KOPT-K1 (cell line): ENCODE data around the gene NEURL1.

Experiments
- H3K27ac ChIP-seq: fragments of 200-600 bp; sonication (generic); 2 replicates; pipeline ENCODE4 v1.5.1; 2016; ENCODE audit warnings: antibody characterized with exemption, mild to moderate bottlenecking, low read depth, low read length; ENCODE audit not compliant: poor library complexity, severe bottlenecking
- H3K36me3 ChIP-seq: fragments of 200-600 bp; sonication (generic); 2 replicates; pipeline ENCODE4 v1.5.1; 2017; ENCODE audit warnings: antibody characterized with exemption, mild to moderate bottlenecking, low read length, moderate library complexity; ENCODE audit not compliant: insufficient read depth
- H3K9me3 ChIP-seq: fragments of 200-600 bp; sonication (generic); 2 replicates; pipeline ENCODE4 v1.5.1; 2017; ENCODE audit warnings: antibody characterized with exemption, low read length, mild to moderate bottlenecking; ENCODE audit not compliant: insufficient read depth, poor library complexity, severe bottlenecking

The NEURL1 gene

DNA sequence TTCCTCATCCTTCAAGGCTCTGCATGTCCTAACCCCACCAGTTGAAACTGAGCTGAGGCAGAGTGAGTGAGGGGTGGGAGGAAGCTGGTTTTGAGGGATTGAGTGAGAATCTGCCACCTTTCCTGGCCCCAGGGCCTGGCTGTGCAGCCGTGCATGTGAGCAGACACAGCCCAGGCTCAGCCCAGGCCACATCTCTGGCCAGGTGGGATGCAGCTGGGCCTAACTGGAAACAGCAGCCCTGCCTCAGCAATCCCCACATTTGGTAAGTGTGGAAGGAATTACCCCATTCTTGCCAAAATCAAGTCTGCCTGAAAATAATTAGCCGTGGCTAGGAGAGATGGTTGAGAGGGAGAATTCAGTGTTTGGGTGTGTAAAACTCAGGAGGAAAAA lies 116.6 kb downstream of the NEURL1 start:
- peaks cover 29% of the 10 kb centered on the region; the same call in 1 of the 2 replicates for H3K36me3 ChIP-seq
- H3K9me3 ChIP-seq = no peaks in the 10 kb centered on the region
- H3K27ac ChIP-seq = no peak overlapping the region

DNA sequence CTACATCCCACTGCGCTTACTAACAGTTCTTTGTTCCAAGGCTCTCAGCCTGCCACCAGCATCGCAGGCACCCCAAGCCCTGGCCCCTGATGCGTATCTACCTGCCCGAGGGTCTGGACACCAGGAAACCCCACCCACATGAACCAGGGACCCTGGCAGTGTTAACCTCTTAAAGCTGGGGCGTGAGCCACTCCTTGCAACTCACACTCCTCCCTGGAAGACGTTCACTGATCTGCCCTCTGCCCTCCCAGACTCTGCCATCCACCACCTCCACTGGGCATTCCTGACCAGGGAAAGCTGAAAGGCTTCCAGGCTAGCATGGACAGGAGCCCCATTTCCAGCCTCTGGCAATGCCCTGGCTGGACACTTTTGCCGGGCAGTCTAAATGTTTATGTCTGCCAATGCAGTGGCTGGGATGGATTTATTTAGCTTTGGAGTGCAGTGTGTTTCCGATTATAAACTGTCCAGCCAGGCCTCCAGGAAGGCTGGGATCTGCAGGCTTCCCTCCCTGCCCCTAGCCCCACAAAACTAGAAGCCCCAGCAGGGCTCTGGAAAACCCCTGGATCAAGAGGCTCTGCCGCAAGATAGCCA lies 117.5 kb downstream of the NEURL1 start:
- H3K36me3 ChIP-seq = peaks cover 22% of the 10 kb centered on the region; the same call in 1 of the 2 replicates
- H3K9me3 ChIP-seq = no peaks in the 10 kb centered on the region
- H3K27ac ChIP-seq = no peak overlapping the region

DNA sequence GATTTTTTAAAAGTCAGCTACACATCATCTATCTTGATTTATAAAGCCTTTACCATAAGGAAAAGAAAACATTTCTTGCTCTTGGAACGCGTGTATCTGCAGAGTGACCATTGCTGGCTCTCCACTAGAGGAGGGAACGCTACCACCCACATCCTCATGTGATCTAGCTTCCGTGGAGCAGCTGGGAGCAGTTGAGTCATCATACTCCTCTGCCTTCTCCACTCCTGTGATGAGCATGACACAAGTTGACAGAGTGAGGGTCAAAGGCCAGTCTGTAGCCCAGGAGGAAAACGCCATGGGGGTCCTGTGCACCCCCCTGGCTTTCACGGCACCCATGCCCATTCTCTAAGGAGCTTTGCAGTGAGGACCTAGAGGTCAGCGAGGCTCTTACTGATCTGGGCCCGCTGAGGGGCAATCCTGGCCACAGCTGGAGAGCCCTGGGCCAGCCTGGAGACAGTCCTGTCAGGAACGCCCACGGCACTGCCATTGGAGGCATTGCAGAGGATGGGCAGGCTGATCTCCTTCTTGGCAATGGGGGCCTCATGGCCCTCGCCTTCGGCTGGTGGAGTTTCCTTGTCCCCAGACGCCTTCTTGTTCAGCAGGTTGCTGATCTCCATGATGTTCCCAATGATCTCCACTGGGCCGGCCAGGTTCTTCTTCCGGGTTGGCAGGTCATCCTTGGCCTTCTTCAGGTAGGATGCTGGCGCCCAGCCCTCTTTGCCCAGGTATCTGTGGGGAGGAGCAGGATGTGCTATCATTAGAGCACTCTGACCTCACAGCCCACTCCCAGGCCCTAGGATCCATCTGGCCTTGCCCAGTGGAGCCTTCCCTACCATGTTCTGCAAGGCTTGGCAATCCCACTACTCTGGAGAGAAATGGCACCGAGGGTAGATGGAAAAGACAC lies 119.2 kb downstream of the NEURL1 start:
- Histone ChIP-seq H3K27ac (no peak overlapping the region), H3K9me3 (no peaks in the 10 kb centered on the region), H3K36me3 (peaks cover 31% of the 10 kb centered on the region; the same call in 1 of the 2 replicates)

DNA sequence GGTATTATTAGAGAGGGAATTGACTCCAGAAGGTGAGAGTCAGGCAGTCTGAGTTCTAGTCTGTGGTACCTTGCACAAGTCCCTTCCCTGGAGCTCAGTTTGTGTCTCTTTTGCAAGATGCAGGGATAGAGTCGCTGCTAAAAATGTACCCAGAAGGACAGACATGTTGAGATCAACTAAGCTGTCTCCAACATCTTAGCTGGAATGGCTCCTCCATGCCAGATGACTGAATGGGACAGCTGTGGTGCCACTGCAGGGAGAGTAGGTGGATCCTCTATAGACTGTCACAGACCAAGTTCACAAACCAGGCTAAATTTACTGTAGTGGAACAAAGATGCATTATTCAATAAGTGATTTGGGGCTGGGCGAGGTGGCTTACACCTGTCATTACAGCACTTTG lies 120.1 kb downstream of the NEURL1 start:
- no peak overlapping the region for H3K27ac ChIP-seq
- no peaks in the 10 kb centered on the region for H3K9me3 ChIP-seq
- peaks cover 31% of the 10 kb centered on the region; the same call in 1 of the 2 replicates for H3K36me3 ChIP-seq

DNA sequence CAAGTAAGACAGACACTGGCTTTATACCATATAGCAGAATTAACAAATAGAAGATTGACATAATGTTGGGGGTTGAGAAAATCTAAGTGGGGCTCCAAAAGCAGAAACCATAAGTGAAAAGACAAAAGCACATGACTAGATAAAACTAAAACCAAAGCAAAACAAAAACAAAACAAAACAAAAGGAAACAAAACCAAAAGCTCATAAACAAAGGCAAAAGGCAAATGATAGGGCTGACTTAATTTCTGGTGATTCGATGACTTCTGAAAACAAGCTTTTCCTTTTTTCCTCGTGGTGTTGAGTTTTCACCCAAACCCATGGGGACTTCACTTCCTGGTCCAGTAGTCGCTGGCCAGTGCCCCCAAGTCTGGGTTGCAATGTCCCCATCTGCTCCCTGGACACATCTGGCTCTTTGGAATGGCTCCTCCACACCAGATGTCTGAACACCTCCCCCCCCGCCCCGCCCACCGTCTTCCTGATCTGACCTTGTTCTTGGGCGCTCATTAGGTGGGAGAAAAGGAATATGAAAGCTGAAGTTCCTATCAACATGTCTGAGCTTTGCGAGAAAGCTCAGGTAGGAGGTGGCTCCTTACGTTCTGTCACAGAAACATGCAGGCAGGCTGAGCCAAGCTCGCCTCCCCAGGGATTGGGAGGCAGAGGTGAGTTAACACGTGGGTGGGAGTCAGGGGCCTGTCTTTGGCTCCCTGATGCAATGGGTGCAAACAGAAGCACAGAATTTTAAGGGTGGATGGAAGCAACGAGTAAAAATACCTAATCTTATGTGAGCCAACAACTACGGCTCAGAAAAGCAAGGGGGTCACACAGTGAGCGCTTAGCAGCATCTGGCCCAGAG lies 121.0 kb downstream of the NEURL1 start:
- H3K36me3 ChIP-seq = peaks cover 31% of the 10 kb centered on the region; the same call in 1 of the 2 replicates
- no peak overlapping the region for H3K27ac ChIP-seq
- no peaks in the 10 kb centered on the region for H3K9me3 ChIP-seq

DNA sequence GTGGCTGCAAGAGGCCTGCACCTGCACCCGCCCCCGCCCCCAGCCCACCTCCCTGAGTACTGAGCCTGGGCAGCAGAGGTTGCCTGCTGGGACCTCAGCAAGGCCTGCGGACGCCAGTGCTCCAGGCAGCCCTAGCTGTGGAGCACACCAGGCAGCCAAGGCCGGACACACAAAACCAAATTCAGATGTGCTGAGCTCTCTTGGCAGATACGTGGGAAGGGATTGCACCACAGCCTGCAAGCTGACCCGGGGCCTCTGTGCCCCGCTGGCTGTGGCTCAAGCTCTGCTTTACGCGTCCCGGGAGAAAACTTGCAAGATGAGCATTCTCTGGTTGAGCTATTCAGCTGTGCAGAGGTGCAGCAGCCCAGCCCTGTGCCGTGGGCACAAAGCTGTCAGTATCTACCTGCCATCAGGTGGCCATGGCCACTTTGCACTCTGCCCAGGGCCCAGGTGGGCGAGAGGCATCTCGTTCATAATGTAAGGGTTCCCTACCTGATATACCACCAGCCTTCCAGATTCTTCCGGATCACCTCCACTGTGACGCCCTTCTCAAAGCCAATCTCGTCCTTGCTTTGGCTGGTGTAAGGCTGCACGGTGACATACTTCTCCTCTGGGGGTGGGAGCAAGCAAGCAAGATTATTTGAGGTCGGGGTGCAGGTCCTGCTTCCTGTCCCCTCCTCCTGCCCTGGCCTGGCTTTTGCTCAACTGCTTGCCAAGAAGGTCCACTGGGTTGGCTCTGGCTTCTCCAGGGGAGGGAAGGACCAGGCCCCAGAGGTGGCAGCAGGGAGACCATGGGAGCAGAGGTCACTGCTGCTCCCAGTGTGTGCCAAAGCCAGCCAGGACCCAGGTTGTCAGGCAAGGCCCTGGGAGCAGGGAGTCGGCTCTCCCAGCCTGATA lies 123.4 kb downstream of the NEURL1 start:
- no peak overlapping the region for H3K27ac ChIP-seq
- H3K36me3 ChIP-seq = peaks cover 38% of the 10 kb centered on the region; the same call in 1 of the 2 replicates
- H3K9me3 ChIP-seq = no peaks in the 10 kb centered on the region

DNA sequence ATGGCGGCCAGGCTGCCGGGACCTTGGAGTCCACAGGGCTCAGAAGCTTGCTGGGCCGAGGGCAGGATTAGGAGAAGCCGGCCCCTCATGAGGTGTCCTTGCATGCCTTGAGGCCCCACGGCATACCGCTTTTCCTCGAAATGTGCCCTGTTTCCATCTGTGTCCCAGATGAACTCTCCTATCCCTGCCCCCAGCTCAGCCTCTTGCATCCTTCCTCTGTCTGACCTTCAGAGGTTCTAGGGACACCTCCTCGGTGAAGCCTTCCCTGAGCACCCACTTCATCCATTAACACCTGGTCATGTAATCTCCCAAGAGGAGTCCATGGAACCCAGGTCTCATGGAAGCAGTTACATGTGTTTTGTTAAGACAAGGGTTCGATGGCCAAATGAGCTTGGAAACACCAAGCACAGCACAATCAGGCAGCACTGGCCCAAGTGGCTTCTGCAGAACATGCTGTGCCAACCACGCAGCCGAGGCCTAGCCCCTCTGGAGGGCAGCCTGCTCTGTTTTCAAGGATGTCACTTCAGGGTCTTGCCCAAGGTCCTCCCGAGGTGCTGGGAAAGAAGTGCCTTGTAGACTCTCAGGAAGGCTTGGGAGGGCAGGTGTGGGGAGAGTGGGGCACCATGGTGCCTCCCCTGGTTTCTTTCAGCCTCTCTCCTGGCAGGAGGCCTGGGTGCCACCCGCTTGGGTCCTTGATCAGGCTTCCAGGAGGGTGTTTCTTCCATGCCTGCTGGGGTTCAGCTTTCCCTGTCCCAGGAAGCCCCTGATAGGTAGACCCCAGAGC lies 124.3 kb downstream of the NEURL1 start:
- Histone ChIP-seq H3K36me3 (peaks cover 38% of the 10 kb centered on the region; the same call in 1 of the 2 replicates), H3K9me3 (no peaks in the 10 kb centered on the region), H3K27ac (no peak overlapping the region)

DNA sequence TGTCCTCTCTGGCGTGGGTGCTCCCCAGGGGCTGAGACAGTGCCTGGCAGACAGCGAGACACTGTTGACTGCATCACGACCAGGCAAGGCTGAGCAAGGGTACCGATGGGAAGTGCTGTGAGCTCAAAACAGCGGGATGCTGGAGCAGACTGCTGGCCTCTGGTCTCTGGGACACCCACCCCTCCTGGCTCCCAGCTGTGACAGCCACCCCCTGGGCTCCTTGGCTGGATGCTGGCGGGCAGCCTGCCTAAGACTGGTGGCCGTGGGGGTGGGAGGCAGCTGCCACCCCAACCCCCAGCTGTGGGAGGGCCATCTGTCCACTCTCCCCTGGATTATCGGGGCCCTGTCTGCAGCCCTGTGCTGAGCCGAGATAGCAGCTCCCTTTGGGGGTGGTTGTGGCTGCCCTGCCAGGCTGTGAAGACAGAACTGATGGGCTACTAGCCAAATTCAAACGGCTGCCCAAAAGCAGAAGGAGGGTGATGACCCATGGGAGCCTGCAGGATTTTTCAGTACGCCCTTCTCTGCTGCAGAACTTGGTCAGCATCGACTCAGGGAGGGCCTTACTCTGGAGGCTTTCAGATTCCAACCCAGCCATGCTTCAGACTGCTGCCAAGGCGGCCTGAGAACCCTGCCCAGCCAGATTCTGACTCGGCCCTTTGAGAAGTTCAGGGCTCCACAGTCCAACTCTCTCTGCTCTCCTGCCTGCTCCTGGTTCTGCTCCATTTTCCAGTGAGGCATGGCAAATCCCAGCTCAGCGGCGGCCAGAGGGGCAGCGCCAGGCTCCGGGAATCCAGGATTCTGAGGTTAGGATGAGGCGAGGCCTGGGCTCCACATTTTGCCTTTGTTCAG lies 125.3 kb downstream of the NEURL1 start:
- Histone ChIP-seq H3K9me3 (no peaks in the 10 kb centered on the region), H3K27ac (no peak overlapping the region), H3K36me3 (peaks cover 41% of the 10 kb centered on the region; the same call in 1 of the 2 replicates)

DNA sequence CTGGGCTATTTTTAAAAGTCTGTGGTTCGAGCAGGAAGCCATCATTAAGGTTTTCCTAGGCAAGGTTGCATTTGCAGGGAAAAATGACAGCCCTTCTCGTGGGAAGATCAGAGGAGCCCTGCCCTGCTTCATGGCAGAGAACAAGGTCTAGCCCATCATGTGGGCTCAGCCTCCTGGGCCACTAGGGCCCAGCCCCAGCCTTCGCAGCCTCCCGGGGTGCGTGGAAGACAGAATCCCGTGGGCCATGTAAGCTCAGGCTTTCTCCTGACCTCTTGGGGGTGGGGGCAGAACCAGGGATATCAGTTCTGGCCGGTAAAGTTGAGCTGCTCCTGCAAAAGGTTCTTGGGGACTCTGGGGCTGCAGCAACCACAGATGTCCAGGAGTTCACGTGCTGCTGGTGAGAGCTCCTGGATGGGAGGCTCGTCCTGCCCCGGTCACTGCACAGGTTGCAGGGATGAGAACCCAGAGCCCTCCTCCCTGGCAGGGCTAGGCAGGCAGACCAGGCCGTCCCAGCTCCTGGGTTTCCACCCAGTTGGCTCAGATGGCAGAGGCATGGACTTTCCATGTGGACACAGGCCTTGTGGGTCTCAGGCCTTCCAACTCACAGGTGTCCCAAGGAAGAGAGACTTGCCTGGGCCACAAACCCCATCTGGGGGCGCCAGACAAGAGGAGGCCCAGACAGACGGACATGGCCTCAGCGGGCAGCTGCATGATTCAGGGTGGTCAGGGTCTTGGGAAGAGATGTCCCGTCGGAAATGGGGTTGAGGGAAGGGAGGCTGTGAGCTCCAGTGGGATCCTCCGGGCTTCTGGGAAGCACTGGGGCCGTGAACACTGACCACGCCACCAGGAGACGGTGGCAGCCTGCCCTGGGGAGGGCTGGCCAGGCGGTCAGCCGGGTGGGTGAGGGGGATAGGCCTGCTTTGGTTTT lies 126.2 kb downstream of the NEURL1 start:
- peaks cover 44% of the 10 kb centered on the region; the same call in 1 of the 2 replicates for H3K36me3 ChIP-seq
- no peak overlapping the region for H3K27ac ChIP-seq
- no peaks in the 10 kb centered on the region for H3K9me3 ChIP-seq

DNA sequence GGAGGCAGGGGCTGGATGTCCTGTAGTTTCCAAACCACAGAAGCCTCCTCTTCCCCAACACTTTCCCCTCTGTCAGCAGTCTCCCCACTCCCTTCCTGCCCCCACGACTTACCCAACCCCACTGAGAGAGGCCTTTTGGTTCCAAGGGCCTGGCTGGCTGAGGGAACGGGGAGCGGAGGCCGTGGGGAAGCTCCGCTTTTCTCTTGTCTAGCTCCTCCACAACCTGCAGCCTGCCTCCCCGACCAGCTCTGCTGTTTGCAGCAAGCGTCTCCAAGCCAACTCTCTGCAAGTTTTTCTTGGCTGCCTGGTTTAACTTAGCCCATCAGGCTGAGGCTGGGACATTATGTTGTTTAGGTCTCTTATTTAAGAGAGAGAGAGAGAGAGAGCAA lies 126.8 kb downstream of the NEURL1 start:
- Histone ChIP-seq H3K36me3 (peaks cover 51% of the 10 kb centered on the region; the same call in 1 of the 2 replicates), H3K9me3 (no peaks in the 10 kb centered on the region), H3K27ac (no peak overlapping the region)

DNA sequence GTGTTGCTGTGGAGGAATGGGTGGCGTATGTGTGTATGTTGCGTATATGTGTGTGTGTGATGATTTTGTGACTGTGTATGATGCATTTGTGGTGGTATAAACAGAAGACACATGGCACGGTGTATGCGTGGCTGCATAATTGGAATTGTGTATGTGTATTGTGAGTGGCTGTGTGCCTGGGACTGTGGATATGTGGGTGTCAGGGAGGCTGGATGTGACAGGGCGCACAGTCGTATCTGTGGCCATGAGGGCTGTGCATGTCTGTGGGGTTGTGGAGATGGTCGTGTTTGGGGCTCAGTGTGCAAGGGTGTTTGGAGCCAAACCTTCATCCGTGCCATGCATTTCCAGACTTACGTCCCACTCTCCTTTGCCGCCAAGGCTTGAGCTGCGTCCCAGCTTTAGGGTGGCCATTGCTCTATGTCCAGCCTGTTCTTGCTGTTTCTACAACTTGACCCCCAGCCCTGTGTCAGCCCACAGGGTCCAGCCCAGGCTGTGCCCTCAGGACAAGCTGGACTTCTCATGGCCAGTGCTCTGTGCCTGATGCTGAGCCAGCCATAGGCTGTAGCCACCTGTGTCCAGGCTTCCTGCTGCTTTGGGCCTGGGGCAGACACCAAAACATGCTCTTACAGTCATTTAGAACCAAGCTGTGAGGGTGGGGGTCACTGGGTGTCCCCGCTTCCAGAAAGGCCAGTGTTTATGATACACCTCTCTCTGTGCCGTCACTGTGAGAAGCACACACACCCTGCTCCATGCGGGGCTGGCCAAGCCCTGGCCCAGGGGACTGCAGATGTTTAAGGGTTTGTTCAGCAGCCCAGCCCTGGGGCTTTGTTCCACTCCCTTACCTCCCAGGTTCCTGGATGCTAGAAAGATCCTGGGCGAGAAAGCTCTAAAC lies 127.6 kb downstream of the NEURL1 start:
- Histone ChIP-seq H3K9me3 (no peaks in the 10 kb centered on the region), H3K27ac (no peak overlapping the region), H3K36me3 (peaks cover 51% of the 10 kb centered on the region; the same call in 1 of the 2 replicates)
